ENCODE measurements around the gene ATP2C2.
"Not testable (repeated sequence)": the region's sequence is repeated elsewhere in the genome, so short reads cannot be mapped to it uniquely, and the experiment has no call there.

DNA sequence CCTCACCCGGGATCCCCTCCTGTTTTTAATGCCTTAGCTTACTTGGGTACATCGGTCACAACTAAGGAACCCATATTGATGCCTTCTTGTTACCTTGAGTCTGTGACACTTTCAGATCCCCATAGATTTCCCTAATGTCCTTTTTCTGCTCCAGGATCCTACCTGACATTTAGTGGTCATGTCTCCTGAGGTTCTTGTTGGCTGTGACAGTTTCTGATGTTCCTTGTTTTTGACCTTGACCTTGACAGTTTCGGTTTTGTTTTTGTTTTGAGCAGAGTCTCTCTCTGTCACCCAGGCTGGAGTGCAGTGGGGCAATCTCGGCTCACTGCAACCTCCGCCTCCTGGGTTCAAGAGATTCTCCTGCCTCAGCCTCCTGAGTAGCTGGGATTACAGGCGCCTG, 52.2 kb downstream of the ATP2C2 start:
- TF ChIP-seq, protein P1, sequence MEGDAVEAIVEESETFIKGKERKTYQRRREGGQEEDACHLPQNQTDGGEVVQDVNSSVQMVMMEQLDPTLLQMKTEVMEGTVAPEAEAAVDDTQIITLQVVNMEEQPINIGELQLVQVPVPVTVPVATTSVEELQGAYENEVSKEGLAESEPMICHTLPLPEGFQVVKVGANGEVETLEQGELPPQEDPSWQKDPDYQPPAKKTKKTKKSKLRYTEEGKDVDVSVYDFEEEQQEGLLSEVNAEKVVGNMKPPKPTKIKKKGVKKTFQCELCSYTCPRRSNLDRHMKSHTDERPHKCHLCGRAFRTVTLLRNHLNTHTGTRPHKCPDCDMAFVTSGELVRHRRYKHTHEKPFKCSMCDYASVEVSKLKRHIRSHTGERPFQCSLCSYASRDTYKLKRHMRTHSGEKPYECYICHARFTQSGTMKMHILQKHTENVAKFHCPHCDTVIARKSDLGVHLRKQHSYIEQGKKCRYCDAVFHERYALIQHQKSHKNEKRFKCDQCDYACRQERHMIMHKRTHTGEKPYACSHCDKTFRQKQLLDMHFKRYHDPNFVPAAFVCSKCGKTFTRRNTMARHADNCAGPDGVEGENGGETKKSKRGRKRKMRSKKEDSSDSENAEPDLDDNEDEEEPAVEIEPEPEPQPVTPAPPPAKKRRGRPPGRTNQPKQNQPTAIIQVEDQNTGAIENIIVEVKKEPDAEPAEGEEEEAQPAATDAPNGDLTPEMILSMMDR (conservative IDR thresholded peaks at IDR 0.05; ENCODE audit: low read length), result not testable (repeated sequence)
- TF ChIP-seq EZH2phosphoT487 (IDR thresholded peaks at IDR 0.05; ENCODE audit: borderline replicate concordance), result not testable (repeated sequence)

Measured in Loucy (cell line).